Skeletal muscle satellite cell (primary cell): Measurements from ENCODE around the gene TIMM13.

ENCODE experiments used
- H3K27me3 ChIP-seq: 2 replicates; pipeline ENCODE4 v1.7.0; 2013; ENCODE audit warnings: low read length; ENCODE audit not compliant: control insufficient read depth, insufficient read depth
- H3K36me3 ChIP-seq: 2 replicates; pipeline ENCODE4 v1.7.0; 2013; ENCODE audit warnings: mild to moderate bottlenecking, control low read depth, low read length; ENCODE audit not compliant: insufficient read depth
- H3K4me1 ChIP-seq: 2 replicates; pipeline ENCODE4 v1.7.0; 2013; ENCODE audit warnings: low read length; ENCODE audit not compliant: control insufficient read depth, insufficient read depth
- H3K4me2 ChIP-seq: 2 replicates; pipeline ENCODE4 v1.7.0; 2013; ENCODE audit warnings: mild to moderate bottlenecking, low read length
- H3K4me3 ChIP-seq: 2 replicates; pipeline ENCODE4 v1.7.0; 2013; ENCODE audit warnings: low read length
- H3K9ac ChIP-seq: 2 replicates; pipeline ENCODE4 v1.7.0; 2013; ENCODE audit warnings: mild to moderate bottlenecking, low read depth, low read length, moderate library complexity
- H3K9me3 ChIP-seq: replicated peaks from 2 replicates; pipeline ENCODE4 v1.7.0; 2013; ENCODE audit warnings: mild to moderate bottlenecking, control low read depth, low read length

Gene TIMM13

DNA sequence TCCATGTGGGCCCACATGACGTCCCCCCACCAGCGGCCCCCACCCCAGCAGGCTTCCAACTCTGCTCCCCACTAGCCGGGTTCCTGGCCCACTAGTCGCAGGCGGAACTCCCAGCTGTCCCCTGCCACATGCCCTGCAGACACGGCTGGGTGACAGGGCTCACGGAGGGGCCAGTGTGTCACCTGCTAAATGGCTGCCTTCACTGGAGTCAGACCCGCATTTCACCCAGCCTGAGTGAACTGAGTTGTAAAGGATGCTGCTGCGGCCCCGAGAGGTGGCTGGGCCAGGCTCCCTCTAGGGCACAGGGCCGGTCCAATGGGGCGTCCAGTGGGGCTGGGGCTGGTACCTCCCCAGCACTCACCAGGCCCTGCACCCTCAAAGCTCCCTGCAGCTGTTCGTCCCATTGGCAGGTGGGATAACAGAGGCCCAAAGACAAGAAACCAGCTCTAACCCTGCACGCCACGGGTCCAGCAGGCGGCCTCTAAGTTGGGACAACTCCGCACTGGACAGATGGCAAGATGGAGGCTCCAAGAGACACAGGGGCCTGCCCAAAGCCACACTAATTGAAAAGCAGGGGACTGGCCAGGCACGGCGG, 26.1 kb upstream of the TIMM13 start:
- Histone ChIP-seq H3K4me2 (no peak overlapping the region), H3K36me3 (peaks cover 8% of the 10 kb centered on the region), H3K27me3 (no peaks in the 10 kb centered on the region), H3K4me1 (peaks cover 17% of the 10 kb centered on the region), H3K9me3 (no peaks in the 10 kb centered on the region), H3K4me3 (no peak overlapping the region), H3K9ac (no peak overlapping the region)

DNA sequence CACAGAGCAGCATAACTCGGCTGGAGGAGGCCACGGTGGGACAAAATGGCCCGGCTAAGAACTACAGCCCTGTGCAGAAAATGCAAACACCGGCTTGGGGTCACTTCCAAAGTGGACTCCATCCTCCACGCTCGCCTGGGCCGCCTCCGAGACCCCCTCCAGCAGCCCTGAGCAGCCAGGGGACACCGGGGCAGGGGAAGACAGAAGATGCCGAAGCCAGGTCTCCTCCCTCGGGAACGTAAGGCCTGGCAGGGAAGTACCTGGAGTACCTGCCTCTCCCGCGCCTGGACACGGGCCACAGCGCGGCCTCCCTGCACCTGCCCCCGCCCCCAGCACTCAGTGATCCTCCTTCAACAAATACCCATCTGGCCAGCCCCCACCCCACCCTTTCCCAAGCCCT, 24.4 kb upstream of the TIMM13 start:
- peaks cover 26% of the 10 kb centered on the region for H3K4me1 ChIP-seq
- no peak overlapping the region for H3K9ac ChIP-seq
- H3K27me3 ChIP-seq = no peaks in the 10 kb centered on the region
- H3K4me3 ChIP-seq = no peak overlapping the region
- no peaks in the 10 kb centered on the region for H3K9me3 ChIP-seq
- peaks cover 11% of the 10 kb centered on the region for H3K36me3 ChIP-seq
- no peak overlapping the region for H3K4me2 ChIP-seq

DNA sequence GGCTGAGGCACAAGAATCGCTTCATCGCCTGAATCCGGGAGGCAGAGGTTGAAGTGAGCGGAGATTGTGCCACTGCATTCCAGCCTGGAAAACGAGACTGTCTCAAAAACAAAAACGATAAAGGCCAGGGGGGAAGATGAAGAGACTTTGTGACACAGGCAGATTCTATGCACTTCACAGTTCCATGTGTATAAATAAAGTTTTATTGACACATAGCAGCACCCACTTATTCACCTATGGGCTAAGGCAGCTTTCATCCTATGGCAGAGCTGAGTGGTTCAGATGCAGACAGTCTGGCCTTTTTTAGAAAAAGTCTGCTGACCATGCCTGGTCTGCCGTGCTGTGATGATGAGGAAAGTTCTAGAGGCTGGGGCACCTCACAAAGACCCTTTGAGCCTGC, 23.8 kb upstream of the TIMM13 start:
- Histone ChIP-seq H3K4me1 (peaks cover 32% of the 10 kb centered on the region), H3K4me3 (no peak overlapping the region), H3K9me3 (no peaks in the 10 kb centered on the region), H3K36me3 (peaks cover 11% of the 10 kb centered on the region), H3K4me2 (no peak overlapping the region), H3K9ac (no peak overlapping the region), H3K27me3 (no peaks in the 10 kb centered on the region)

DNA sequence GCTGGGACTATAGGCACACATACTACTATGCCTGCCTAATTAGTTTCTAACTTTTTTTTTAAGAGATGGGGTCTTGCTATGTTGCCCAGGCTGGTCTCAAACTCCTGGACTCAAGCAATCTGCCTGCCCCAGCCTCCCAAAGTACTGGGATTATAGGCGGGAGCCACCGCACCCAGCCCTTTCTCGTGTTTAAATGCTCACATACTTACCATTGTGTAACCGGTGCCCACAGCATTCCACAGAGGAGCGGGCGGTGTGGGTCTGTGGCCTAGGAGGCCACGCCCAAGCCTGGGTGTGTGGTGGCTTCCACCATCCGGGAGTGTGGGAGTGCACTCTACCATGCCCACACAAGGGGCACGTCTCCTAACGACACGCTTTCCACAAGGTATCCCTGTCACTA, 21.6 kb upstream of the TIMM13 start:
- peaks cover 20% of the 10 kb centered on the region for H3K36me3 ChIP-seq
- peaks cover 21% of the 10 kb centered on the region for H3K4me1 ChIP-seq
- no peaks in the 10 kb centered on the region for H3K9me3 ChIP-seq
- H3K9ac ChIP-seq = no peak overlapping the region
- no peaks in the 10 kb centered on the region for H3K27me3 ChIP-seq
- H3K4me3 ChIP-seq = no peak overlapping the region
- H3K4me2 ChIP-seq = no peak overlapping the region

DNA sequence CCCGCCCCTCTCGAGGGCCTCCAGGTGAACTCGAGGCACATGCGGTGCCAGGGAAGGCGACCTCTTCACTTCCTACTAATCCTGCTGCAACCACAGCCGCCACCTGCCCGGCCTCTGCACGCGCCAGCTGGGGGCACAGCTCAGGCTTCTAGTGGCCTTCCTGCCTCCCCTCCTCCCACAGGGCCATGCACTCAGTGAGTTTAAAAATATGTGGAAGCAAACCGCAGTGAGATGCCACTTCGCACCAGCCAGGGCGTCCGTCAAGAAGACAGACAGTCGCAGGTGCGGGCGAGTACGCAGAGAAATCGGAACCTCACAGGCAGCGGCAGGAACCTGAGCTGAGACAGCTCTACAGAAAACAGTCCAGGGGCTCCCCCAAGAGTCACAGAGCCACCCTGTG, 19.0 kb upstream of the TIMM13 start:
- H3K4me1 ChIP-seq = peaks cover 21% of the 10 kb centered on the region
- no peak overlapping the region for H3K9ac ChIP-seq
- H3K4me3 ChIP-seq = no peak overlapping the region
- H3K9me3 ChIP-seq = no peaks in the 10 kb centered on the region
- peak overlapping the region; percentile 40 for H3K4me2 ChIP-seq
- H3K36me3 ChIP-seq = peaks cover 40% of the 10 kb centered on the region
- no peaks in the 10 kb centered on the region for H3K27me3 ChIP-seq

DNA sequence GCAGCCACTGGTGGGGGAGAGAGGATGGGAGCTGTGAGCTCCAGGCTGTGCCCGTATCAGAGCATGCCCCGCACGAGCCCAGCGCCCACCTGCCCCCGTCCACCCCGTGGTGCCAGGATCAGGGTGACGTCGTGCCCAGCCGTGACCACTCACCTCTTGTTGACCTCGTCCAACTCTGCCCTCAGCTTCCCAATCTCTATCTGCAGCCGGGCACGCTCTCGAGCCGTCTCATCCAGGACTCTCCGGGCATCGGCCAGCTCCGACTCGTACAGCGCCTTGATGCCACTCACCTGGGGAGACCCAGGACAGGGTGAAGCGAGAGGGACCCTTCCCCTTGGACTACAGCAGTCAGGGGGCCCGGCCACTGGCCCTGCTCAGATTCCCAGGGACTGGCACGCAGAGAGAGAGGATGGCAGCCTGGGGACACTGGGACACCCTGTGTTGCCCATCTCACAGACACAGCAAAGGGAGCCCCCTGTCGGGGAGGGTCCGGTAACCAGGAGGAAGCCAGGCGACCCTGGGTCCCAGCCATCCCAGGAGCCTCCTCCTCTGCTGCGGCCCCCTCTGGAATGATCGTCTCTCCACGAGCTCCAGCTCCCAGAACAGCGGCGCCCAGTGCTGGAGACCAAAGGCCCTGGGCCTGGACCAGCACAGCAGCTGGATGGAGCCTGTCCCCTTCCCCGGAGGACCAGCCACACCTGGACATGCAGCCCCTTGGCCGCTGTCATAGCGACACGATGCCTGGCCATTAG, 17.0 kb upstream of the TIMM13 start:
- no peaks in the 10 kb centered on the region for H3K27me3 ChIP-seq
- H3K36me3 ChIP-seq = peaks cover 41% of the 10 kb centered on the region
- no peaks in the 10 kb centered on the region for H3K9me3 ChIP-seq
- H3K4me3 ChIP-seq = no peak overlapping the region
- peaks cover 21% of the 10 kb centered on the region for H3K4me1 ChIP-seq
- no peak overlapping the region for H3K4me2 ChIP-seq
- no peak overlapping the region for H3K9ac ChIP-seq

DNA sequence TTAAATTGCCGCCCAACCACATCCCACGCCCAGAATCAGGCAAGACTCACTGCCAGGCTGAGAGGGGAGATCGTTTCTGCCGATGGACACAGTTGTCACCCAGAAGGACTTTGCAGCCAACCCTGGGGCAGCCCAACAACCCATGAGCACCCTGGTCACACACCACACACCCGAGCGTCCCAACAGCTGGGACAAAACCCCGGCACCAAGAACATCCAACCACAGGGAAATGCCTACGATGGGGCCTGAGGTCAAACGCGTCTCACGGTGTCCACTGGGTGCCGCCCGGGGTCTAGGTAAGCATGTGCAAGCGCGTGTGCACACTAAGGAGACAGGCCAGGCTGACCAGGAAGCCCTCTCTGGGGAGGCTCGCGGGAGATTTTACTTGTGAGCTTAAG, 16.4 kb upstream of the TIMM13 start:
- peaks cover 21% of the 10 kb centered on the region for H3K4me1 ChIP-seq
- H3K9ac ChIP-seq = no peak overlapping the region
- peaks cover 45% of the 10 kb centered on the region for H3K36me3 ChIP-seq
- no peaks in the 10 kb centered on the region for H3K9me3 ChIP-seq
- H3K4me2 ChIP-seq = no peak overlapping the region
- no peaks in the 10 kb centered on the region for H3K27me3 ChIP-seq
- H3K4me3 ChIP-seq = no peak overlapping the region

DNA sequence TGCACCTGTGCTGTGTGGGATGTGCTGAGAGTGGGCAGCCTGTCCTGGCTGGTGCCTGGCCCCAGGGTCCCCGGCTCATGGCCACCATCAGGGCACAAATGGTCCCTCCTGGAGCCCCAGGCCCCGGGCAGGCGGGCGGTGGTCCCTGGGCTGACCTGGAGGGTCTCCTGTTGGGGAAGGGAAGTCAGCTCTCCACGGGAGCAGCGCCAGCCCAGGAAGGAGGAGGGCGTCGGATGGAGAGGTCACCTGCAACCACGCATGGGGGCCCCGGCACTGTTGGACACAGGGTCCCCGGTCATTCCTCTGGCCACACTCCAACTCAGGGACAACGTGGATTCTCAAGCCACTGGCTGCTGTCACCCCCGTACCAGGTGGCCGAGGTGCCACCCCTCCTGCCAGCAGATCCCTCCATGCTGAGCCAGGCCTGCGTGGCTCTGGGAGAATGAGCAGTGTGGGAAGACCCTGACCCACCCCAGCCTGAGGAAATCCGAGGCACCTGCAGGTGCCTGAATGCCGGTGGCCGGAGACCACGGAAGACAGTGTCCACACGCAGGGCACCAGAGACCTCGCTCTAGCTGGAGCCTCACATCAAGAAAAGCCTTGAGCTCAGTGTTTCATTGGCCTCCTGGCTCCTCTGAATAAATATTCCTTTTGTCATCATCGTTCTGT, 15.9 kb upstream of the TIMM13 start:
- Histone ChIP-seq H3K4me3 (no peak overlapping the region), H3K36me3 (peaks cover 49% of the 10 kb centered on the region), H3K4me1 (peaks cover 18% of the 10 kb centered on the region), H3K4me2 (no peak overlapping the region), H3K9ac (no peak overlapping the region), H3K27me3 (no peaks in the 10 kb centered on the region), H3K9me3 (no peaks in the 10 kb centered on the region)

DNA sequence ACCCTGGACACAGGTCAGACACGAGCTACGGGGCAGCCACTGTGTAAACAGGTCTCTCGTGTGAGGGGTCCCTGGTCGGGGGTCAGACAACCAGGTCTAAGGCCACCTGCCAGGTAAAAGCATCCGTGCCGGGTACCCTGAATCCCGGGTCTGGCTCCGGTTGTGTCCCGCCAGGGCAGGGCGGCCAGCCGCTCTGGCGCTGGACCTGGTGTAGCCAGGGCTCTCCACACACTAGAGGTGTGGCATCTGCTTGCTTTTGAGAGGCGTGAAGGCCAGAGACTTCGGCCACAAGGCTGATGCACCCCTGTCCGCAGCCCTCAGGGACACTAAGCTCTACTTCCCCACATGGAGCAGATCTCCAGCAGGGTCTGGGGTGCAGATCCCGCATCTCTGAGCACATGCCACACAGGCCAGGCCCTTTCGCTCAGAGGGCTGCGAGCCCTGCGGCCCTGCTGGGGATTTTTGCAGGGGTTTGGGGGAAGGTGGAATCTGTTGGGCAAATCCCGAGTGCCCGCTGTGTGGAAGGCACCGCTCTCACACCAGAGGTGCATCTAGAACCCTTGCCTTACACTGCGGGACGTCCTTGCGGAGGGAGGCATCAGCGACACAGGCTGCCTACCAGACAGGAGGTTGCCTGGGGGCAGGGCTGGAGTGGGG, 13.8 kb upstream of the TIMM13 start:
- no peak overlapping the region for H3K4me3 ChIP-seq
- H3K36me3 ChIP-seq = peaks cover 62% of the 10 kb centered on the region

DNA sequence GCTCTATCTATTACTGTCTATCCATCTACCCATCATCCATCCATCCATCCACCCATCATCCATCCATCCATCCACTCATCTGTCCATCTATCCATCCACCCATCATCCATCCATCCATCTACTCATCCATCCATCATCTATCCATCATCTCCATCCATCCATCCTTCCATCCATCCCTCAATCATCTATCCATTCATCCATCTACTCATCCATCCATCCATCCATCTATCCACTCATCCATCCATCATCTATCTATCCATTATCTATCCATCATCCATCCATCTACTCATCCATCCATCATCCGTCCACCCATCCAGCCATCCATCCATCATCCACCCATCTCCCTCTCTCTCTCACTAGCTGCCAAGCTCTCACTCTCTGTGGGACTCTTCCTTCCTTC, 13.1 kb upstream of the TIMM13 start:
- no peak overlapping the region for H3K4me2 ChIP-seq
- H3K9ac ChIP-seq = no peak overlapping the region
- H3K36me3 ChIP-seq = peaks cover 62% of the 10 kb centered on the region
- H3K9me3 ChIP-seq = no peaks in the 10 kb centered on the region
- no peak overlapping the region for H3K4me3 ChIP-seq
- no peaks in the 10 kb centered on the region for H3K27me3 ChIP-seq
- no peaks in the 10 kb centered on the region for H3K4me1 ChIP-seq

More for the DNA sequence above, 13.8 kb upstream of the TIMM13 start:
- Histone ChIP-seq H3K9me3 (no peaks in the 10 kb centered on the region), H3K27me3 (no peaks in the 10 kb centered on the region), H3K4me1 (peaks cover 2% of the 10 kb centered on the region), H3K9ac (no peak overlapping the region), H3K4me2 (no peak overlapping the region)

DNA sequence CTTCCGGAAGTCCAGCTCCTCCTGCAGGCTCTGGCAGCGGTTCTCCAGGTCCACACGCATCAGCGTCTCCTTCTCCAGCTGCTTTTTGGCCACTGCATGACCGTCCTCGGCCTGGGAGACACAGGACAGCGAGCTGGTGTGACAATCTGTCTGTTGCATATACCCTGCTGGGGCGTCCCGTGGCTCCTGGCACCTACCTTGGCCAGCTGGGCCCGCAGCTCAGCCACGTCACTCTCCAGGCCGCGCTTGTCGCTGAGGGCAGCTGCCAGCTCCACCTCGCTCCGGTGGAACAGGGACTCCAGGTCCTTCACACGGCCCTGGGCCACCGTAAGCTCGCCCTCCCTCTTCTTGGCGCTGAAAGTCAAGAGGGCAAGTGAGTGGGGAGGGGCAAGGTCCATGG, 10.8 kb upstream of the TIMM13 start:
- no peak overlapping the region for H3K9ac ChIP-seq
- H3K4me3 ChIP-seq = no peak overlapping the region
- H3K4me1 ChIP-seq = no peaks in the 10 kb centered on the region
- H3K9me3 ChIP-seq = no peaks in the 10 kb centered on the region
- no peaks in the 10 kb centered on the region for H3K27me3 ChIP-seq
- H3K4me2 ChIP-seq = no peak overlapping the region
- H3K36me3 ChIP-seq = peaks cover 60% of the 10 kb centered on the region
